Neural progenitor cell (in vitro differentiated cells): ENCODE measurements around the gene PRSS12. TPM values are rescaled to one million over a fixed set of nuclear protein-coding genes. Genes with fewer than 3 reads are reported as not detected.
"Not testable (repeated sequence)": the region's sequence is repeated elsewhere in the genome, so short reads cannot be mapped to it uniquely, and the experiment has no call there.

ENCODE experiments used
- DNase-seq: peaks from one replicate; pipeline ENCODE4 v3.0.0-alpha.2; 2016; ENCODE audit warnings: low spot score
- H2AFZ ChIP-seq: fragments of 200-600 bp; sonication (generic); replicated peaks from 2 replicates; pipeline ENCODE4 v1.6.1; 2016; ENCODE audit warnings: antibody characterized with exemption
- H3F3A ChIP-seq: fragments of 200-600 bp; sonication (generic); 2 replicates; pipeline ENCODE4 v1.6.1; 2016; ENCODE audit warnings: antibody characterized with exemption, low read depth
- H3K27ac ChIP-seq: fragments of 200-600 bp; sonication (generic); 2 replicates; pipeline ENCODE4 v1.5.1; 2016; ENCODE audit warnings: mild to moderate bottlenecking
- H3K27me3 ChIP-seq: fragments of 200-600 bp; sonication (generic); 2 replicates; pipeline ENCODE4 v1.6.1; 2016; ENCODE audit warnings: mild to moderate bottlenecking, moderate library complexity
- H3K36me3 ChIP-seq: fragments of 200-600 bp; sonication (generic); 2 replicates; pipeline ENCODE4 v1.5.1; 2016
- H3K4me1 ChIP-seq: fragments of 200-600 bp; sonication (generic); 2 replicates; pipeline ENCODE4 v1.6.1; 2016; ENCODE audit warnings: mixed run types
- H3K4me2 ChIP-seq: fragments of 200-600 bp; sonication (generic); 2 replicates; pipeline ENCODE4 v1.6.1; 2016
- H3K4me3 ChIP-seq: fragments of 200-600 bp; sonication (generic); 2 replicates; pipeline ENCODE4 v1.5.1; 2016
- H3K79me2 ChIP-seq: fragments of 200-600 bp; sonication (generic); 2 replicates; pipeline ENCODE4 v1.6.1; 2016; ENCODE audit warnings: low read depth
- H3K9ac ChIP-seq: fragments of 200-600 bp; sonication (generic); 2 replicates; pipeline ENCODE4 v1.6.1; 2016
- H3K9me3 ChIP-seq: fragments of 200-600 bp; sonication (generic); 2 replicates; pipeline ENCODE4 v1.5.1; 2016; ENCODE audit warnings: low read depth
- H4K20me1 ChIP-seq: fragments of 200-600 bp; sonication (generic); 2 replicates; pipeline ENCODE4 v1.6.1; 2016; ENCODE audit warnings: low read depth
- H3K27ac Mint-ChIP-seq: 3 replicates; pipeline ENCODE4 v1.8.0; 2021; ENCODE audit warnings: mixed read lengths
- H3K27me3 Mint-ChIP-seq: 2 replicates; pipeline ENCODE4 v1.8.0; 2022; ENCODE audit warnings: low read depth, mild to moderate bottlenecking, inconsistent platforms, moderate library complexity, mixed read lengths; ENCODE audit not compliant: insufficient read depth
- H3K36me3 Mint-ChIP-seq: 3 replicates; pipeline ENCODE4 v1.8.0; 2021; ENCODE audit warnings: mixed read lengths
- H3K4me1 Mint-ChIP-seq: 3 replicates; pipeline ENCODE4 v1.8.0; 2021; ENCODE audit warnings: mixed read lengths
- H3K4me3 Mint-ChIP-seq: 3 replicates; pipeline ENCODE4 v1.8.0; 2021; ENCODE audit warnings: mild to moderate bottlenecking, moderate library complexity, mixed read lengths
- H3K9me3 Mint-ChIP-seq: 3 replicates; pipeline ENCODE4 v1.8.0; 2020; ENCODE audit warnings: mixed read lengths
- EZH2 ChIP-seq: fragments of 200-600 bp; sonication (generic); IDR thresholded peaks from 2 replicates; pipeline ENCODE4 v1.6.1; 2017; ENCODE audit warnings: antibody characterized with exemption, mild to moderate bottlenecking, moderate library complexity
- EZH2phosphoT487 ChIP-seq: fragments of 200-600 bp; sonication (generic); IDR thresholded peaks from 2 replicates; pipeline ENCODE4 v1.6.1; 2017; ENCODE audit warnings: antibody characterized with exemption
- total RNA-seq: library from RNA; depleted of rRNA; stranded (reverse); fragments of >200 nt; gene quantifications from 2 replicates; pipeline ENCODE4 v1.2.3, GENCODE V29; 2015; ENCODE audit warnings: low replicate concordance
- TF ChIP-seq, protein P1 (sequence below): fragments of 200-600 bp; sonication (generic); IDR thresholded peaks from 2 replicates; pipeline ENCODE4 v1.5.1; 2017; ENCODE audit warnings: antibody characterized with exemption, mild to moderate bottlenecking

The PRSS12 gene
- total RNA-seq, 1 donor from 2014 or later = 1.9 TPM

DNA sequence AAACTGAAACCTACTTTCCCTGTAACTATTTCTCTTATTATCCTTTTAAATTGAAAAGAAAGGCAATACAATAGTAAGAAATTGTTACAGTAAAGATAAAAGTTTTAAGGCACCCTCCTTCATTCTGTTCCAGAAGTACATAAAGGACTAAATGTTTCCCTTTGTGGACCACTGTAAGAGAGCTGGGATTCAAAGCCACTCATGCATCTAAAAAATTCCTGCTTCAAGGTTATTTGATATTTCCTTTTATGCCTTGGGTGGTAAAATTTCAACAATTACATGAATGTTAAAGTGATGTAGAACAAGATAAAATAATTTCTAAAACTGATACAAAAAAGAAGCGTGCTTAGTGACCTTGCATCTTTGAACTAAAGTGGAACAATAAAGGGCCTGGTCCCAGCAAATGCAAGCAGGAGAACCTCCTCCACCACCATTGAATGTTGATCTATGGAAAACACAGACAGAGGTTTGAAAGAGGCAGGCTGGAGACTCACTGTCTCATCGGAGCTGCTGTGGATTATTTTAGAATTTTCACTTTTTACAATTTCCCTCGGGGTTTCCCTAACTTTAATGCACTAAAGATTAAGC lies 42.3 kb upstream of the PRSS12 start:
- Mint-ChIP-seq H3K36me3 (no peaks in the 10 kb centered on the region), H3K9me3 (peaks cover 2% of the 10 kb centered on the region), H3K27me3 (peaks cover 4% of the 10 kb centered on the region), H3K27ac (no peak overlapping the region), H3K4me3 (no peak overlapping the region), H3K4me1 (peaks cover 16% of the 10 kb centered on the region)
- Histone ChIP-seq H3K4me1 (peaks cover 28% of the 10 kb centered on the region), H3K27me3 (no peaks in the 10 kb centered on the region), H3K9me3 (no peaks in the 10 kb centered on the region), H3K79me2 (no peaks in the 10 kb centered on the region), H3K27ac (no peak overlapping the region), H4K20me1 (no peaks in the 10 kb centered on the region), H2AFZ (no peak overlapping the region), H3F3A (no peaks in the 10 kb centered on the region), H3K4me3 (no peak overlapping the region), H3K9ac (no peak overlapping the region), H3K36me3 (no peaks in the 10 kb centered on the region), H3K4me2 (no peak overlapping the region)
- TF ChIP-seq EZH2phosphoT487 (no peak), EZH2 (no peak)
- TF ChIP-seq, protein P1, sequence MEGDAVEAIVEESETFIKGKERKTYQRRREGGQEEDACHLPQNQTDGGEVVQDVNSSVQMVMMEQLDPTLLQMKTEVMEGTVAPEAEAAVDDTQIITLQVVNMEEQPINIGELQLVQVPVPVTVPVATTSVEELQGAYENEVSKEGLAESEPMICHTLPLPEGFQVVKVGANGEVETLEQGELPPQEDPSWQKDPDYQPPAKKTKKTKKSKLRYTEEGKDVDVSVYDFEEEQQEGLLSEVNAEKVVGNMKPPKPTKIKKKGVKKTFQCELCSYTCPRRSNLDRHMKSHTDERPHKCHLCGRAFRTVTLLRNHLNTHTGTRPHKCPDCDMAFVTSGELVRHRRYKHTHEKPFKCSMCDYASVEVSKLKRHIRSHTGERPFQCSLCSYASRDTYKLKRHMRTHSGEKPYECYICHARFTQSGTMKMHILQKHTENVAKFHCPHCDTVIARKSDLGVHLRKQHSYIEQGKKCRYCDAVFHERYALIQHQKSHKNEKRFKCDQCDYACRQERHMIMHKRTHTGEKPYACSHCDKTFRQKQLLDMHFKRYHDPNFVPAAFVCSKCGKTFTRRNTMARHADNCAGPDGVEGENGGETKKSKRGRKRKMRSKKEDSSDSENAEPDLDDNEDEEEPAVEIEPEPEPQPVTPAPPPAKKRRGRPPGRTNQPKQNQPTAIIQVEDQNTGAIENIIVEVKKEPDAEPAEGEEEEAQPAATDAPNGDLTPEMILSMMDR = no peak
- no peak for DNase-seq

GRCh38 chr4:118392509-118392908 lies 39.7 kb upstream of the PRSS12 start:
- H3K4me3 Mint-ChIP-seq, H2AFZ ChIP-seq, DNase-seq, H3K27me3 ChIP-seq, H3K27ac Mint-ChIP-seq, H3K79me2 ChIP-seq, H3K4me2 ChIP-seq, H3K9ac ChIP-seq, H3K36me3 Mint-ChIP-seq, H3K27me3 Mint-ChIP-seq, H3K36me3 ChIP-seq, H3F3A ChIP-seq, H3K9me3 Mint-ChIP-seq, H3K4me3 ChIP-seq, H3K9me3 ChIP-seq, H3K27ac ChIP-seq, H4K20me1 ChIP-seq: not testable (repeated sequence)
- H3K4me1 Mint-ChIP-seq = peaks cover 12% of the 10 kb centered on the region
- peaks cover 15% of the 10 kb centered on the region for H3K4me1 ChIP-seq

DNA sequence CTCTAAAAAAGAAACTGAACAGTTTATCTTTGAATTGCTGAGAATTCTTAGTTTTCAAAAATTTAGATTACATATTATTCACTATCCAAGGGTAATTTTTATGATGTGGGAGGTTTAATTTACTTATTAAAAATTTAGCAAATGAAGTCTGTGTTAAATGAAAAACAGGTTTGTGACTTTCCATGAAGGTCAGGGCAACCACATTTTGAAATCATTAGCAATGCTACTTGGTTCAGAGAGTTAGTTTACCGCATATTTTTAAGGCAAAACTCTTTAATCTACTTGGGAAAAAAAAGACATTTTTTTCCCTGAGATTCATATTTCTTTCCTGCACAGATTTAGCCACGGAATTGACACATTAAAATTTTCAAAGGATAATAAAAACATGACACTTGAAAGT lies 37.3 kb upstream of the PRSS12 start:
- Histone ChIP-seq H3F3A (peaks cover 4% of the 10 kb centered on the region), H3K4me2 (no peak overlapping the region)

GRCh38 chr4:118389721-118390120 lies 36.9 kb upstream of the PRSS12 start:
- no peak overlapping the region for H2AFZ ChIP-seq
- H3K9me3 ChIP-seq = no peaks in the 10 kb centered on the region
- H3K4me1 ChIP-seq = peaks cover 5% of the 10 kb centered on the region
- H3K4me1 Mint-ChIP-seq = peaks cover 5% of the 10 kb centered on the region
- no peaks in the 10 kb centered on the region for H3K27me3 ChIP-seq
- H3K79me2 ChIP-seq = no peaks in the 10 kb centered on the region
- H3K36me3 ChIP-seq = no peaks in the 10 kb centered on the region
- no peak overlapping the region for H3K4me2 ChIP-seq
- H3K27ac Mint-ChIP-seq = no peak overlapping the region
- H3K27ac ChIP-seq = no peak overlapping the region
- H3K36me3 Mint-ChIP-seq = no peaks in the 10 kb centered on the region
- TF ChIP-seq EZH2 (no peak), EZH2phosphoT487 (no peak)
- TF ChIP-seq, protein P1 = no peak
- no peak for DNase-seq
- H4K20me1 ChIP-seq = no peaks in the 10 kb centered on the region
- H3K27me3 Mint-ChIP-seq = peaks cover 4% of the 10 kb centered on the region
- H3K9me3 Mint-ChIP-seq = peaks cover 8% of the 10 kb centered on the region
- peaks cover 4% of the 10 kb centered on the region for H3F3A ChIP-seq
- no peak overlapping the region for H3K4me3 ChIP-seq
- no peak overlapping the region for H3K9ac ChIP-seq
- H3K4me3 Mint-ChIP-seq = no peak overlapping the region

More for the DNA sequence above, 37.3 kb upstream of the PRSS12 start:
- no peaks in the 10 kb centered on the region for H3K9me3 ChIP-seq
- H3K4me3 ChIP-seq = no peak overlapping the region
- no peaks in the 10 kb centered on the region for H3K36me3 Mint-ChIP-seq
- peaks cover 9% of the 10 kb centered on the region for H3K4me1 ChIP-seq
- peaks cover 8% of the 10 kb centered on the region for H3K9me3 Mint-ChIP-seq
- no peak overlapping the region for H3K27ac ChIP-seq
- H4K20me1 ChIP-seq = no peaks in the 10 kb centered on the region
- TF ChIP-seq EZH2phosphoT487 (no peak), EZH2 (no peak)
- TF ChIP-seq, protein P1 = no peak
- H3K4me3 Mint-ChIP-seq = no peak overlapping the region
- H3K9ac ChIP-seq = no peak overlapping the region
- H3K27ac Mint-ChIP-seq = no peak overlapping the region
- no peaks in the 10 kb centered on the region for H3K27me3 ChIP-seq
- H3K36me3 ChIP-seq = no peaks in the 10 kb centered on the region
- peaks cover 4% of the 10 kb centered on the region for H3K27me3 Mint-ChIP-seq
- H3K4me1 Mint-ChIP-seq = peaks cover 9% of the 10 kb centered on the region
- DNase-seq = no peak
- H2AFZ ChIP-seq = no peak overlapping the region
- H3K79me2 ChIP-seq = no peaks in the 10 kb centered on the region
